ENCODE results near the gene NME5. TPM values are rescaled to one million over a fixed set of nuclear protein-coding genes. Genes with fewer than 3 reads are reported as not detected.
"Not testable (repeated sequence)": the region's sequence is repeated elsewhere in the genome, so short reads cannot be mapped to it uniquely, and the experiment has no call there.

The NME5 gene
- total and polyA plus RNA-seq, 2 of the 4 experiments (the other 2 are of a cell fraction) = 0.17 to 0.18 TPM

- H3K14ac ChIP-seq (replicated peaks; ENCODE audit: low read depth, low read length); H3K9ac ChIP-seq (ENCODE audit: low read depth, low read length); H2BK120ac ChIP-seq (ENCODE audit: low read depth, low read length); H4K91ac ChIP-seq (ENCODE audit: insufficient read depth, low read depth, low read length); intact Hi-C loops (cut with micrococcal nuclease); H2AFZ ChIP-seq (replicated peaks; ENCODE audit: low read length, poor library complexity); dilution Hi-C loops (cut with HindIII; ENCODE audit: low sequenced_read_pairs, unreplicated experiment); H2BK20ac ChIP-seq (ENCODE audit: low read depth, low read length); H3K9me1 ChIP-seq (ENCODE audit: insufficient read depth, low read length); H3K9me3 ChIP-seq (ENCODE audit: control insufficient read depth, insufficient read depth, low read length); H2AK5ac ChIP-seq (ENCODE audit: low read depth, low read length); H3K27me3 ChIP-seq (ENCODE audit: control insufficient read depth, insufficient read depth, low read length); H3K56ac ChIP-seq (ENCODE audit: extremely low read depth, insufficient read depth, low read length); H3K79me1 ChIP-seq (ENCODE audit: low read depth in 1 of 2, low read length in 2 of 2); H3K4me1 ChIP-seq (ENCODE audit: control insufficient read depth, insufficient read depth, low read length); H2BK5ac ChIP-seq (ENCODE audit: low read depth, low read length, poor library complexity, severe bottlenecking); H3K23ac ChIP-seq (ENCODE audit: low read depth, low read length); H3K27ac ChIP-seq (ENCODE audit: insufficient read depth, low read length); H4K8ac ChIP-seq (ENCODE audit: low read depth in 2 of 2, low read length in 2 of 2); H3K4ac ChIP-seq (ENCODE audit: low read depth, low read length); H3K18ac ChIP-seq (ENCODE audit: low read depth, low read length); H3K4me3 ChIP-seq (ENCODE audit: insufficient read depth, low read depth, low read length); H2AK9ac ChIP-seq (replicated peaks; ENCODE audit: low read depth, low read length, poor library complexity); H2BK15ac ChIP-seq (ENCODE audit: low read depth, low read length); H3K36me3 ChIP-seq (ENCODE audit: control insufficient read depth, insufficient read depth, low read length); BruUV-seq (replicated peaks); H4K20me1 ChIP-seq (ENCODE audit: insufficient read depth, low read length); ATAC-seq (ENCODE audit: low read depth); DNase-seq; POLR2A ChIA-PET (ENCODE audit: unreplicated experiment); H4K5ac ChIP-seq (ENCODE audit: low read depth, low read length); H3K4me2 ChIP-seq (ENCODE audit: low read depth, low read length): not testable (repeated sequence)
- WGBS, 2 experiments (ENCODE audit: extremely low coverage in 2 of 2, insufficient read length in 1 of 2) = no CpG with 5 or more reads among the region's 32 CpGs
- in situ Hi-C loops (cut with MboI; ENCODE audit: low sequenced_read_pairs) = loop anchor here (25.0 kb wide), 1 partner anchor 433 kb away; no protein-coding TSS in a partner anchor
- CTCF ChIA-PET = interaction anchor here (1.3 to 1.6 kb wide), 2 partner anchors 32 to 34 kb away, joined by 5 to 6 read pairs; no protein-coding TSS in a partner anchor
These were observed 69.2 kb downstream of the NME5 start for GRCh38 chr5:138070026-138070425.
